Hepatocyte (in vitro differentiated cells): ENCODE data around the gene RAN. TPM values are rescaled to one million over a fixed set of nuclear protein-coding genes. Genes with fewer than 3 reads are reported as not detected.

Source experiments
- DNase-seq: peaks from one replicate; pipeline ENCODE4 v3.0.0-alpha.2; 2016; ENCODE audit warnings: low spot score
- H2AFZ ChIP-seq: fragments of 200-600 bp; sonication (generic); 2 replicates; pipeline ENCODE4 v1.6.0; 2016; ENCODE audit warnings: antibody characterized with exemption, mild to moderate bottlenecking
- H3K27ac ChIP-seq: fragments of 200-600 bp; sonication (generic); 2 replicates; pipeline ENCODE4 v1.5.1; 2016; ENCODE audit warnings: mild to moderate bottlenecking
- H3K27me3 ChIP-seq: fragments of 200-600 bp; sonication (generic); 2 replicates; pipeline ENCODE4 v1.6.1; 2016
- H3K36me3 ChIP-seq: fragments of 200-600 bp; sonication (generic); replicated peaks from 2 replicates; pipeline ENCODE4 v1.5.1; 2016; ENCODE audit warnings: low read depth; ENCODE audit not compliant: insufficient read depth
- H3K4me1 ChIP-seq: fragments of 200-600 bp; sonication (generic); 2 replicates; pipeline ENCODE4 v1.5.1; 2016; ENCODE audit warnings: mild to moderate bottlenecking, moderate library complexity; ENCODE audit not compliant: insufficient read depth
- H3K4me2 ChIP-seq: fragments of 200-600 bp; sonication (generic); 2 replicates; pipeline ENCODE4 v1.6.0; 2016
- H3K4me3 ChIP-seq: fragments of 200-600 bp; sonication (generic); 2 replicates; pipeline ENCODE4 v1.5.1; 2016; ENCODE audit warnings: mild to moderate bottlenecking
- H3K79me2 ChIP-seq: fragments of 200-600 bp; sonication (generic); 2 replicates; pipeline ENCODE4 v1.6.0; 2017; ENCODE audit warnings: mild to moderate bottlenecking
- H3K9me2 ChIP-seq: fragments of 200-600 bp; sonication (generic); replicated peaks from 2 replicates; pipeline ENCODE4 v1.6.0; 2017; ENCODE audit warnings: mild to moderate bottlenecking; ENCODE audit not compliant: insufficient read depth
- H3K9me3 ChIP-seq: fragments of 200-600 bp; sonication (generic); 2 replicates; pipeline ENCODE4 v1.5.1; 2016; ENCODE audit warnings: low read depth, mild to moderate bottlenecking
- H4K20me1 ChIP-seq: fragments of 200-600 bp; sonication (generic); 2 replicates; pipeline ENCODE4 v1.6.0; 2016; ENCODE audit warnings: mild to moderate bottlenecking; ENCODE audit not compliant: insufficient read depth, poor library complexity, severe bottlenecking
- EZH2 ChIP-seq: fragments of 200-600 bp; sonication (generic); IDR thresholded peaks from 2 replicates; pipeline ENCODE4 v1.6.1; 2016; ENCODE audit warnings: antibody characterized with exemption, mild to moderate bottlenecking, borderline replicate concordance
- EZH2phosphoT487 ChIP-seq: fragments of 200-600 bp; sonication (generic); IDR thresholded peaks from one replicate; pipeline ENCODE4 v1.6.1; 2018; ENCODE audit warnings: antibody characterized with exemption, mild to moderate bottlenecking, low read depth, moderate library complexity; ENCODE audit not compliant: unreplicated experiment, severe bottlenecking
- WGBS: methylation state at CpG from one replicate; pipeline ENCODE4 v1.1.6; 2016; ENCODE audit warnings: low lambda C conversion rate; ENCODE audit errors: missing lambda C conversion rate; 5-methylcytosine and 5-hydroxymethylcytosine counted together
- polyA plus RNA-seq: library from polyadenylated mRNA; unstranded; fragments of >200 nt; fragmentation: Nextera tagmentation; extraction: Ambion mirVana; gene quantifications from 2 replicates; pipeline ENCODE4 v1.2.1, GENCODE V29; 2016
- small RNA-seq: library from RNA; depleted of rRNA; stranded (forward); fragments of <200 nt; gene quantifications from one replicate; pipeline ENCODE3, GENCODE V24; 2014
- total RNA-seq: library from RNA; depleted of rRNA; stranded (reverse); fragments of >200 nt; gene quantifications from 2 replicates; pipeline ENCODE4 v1.2.3, GENCODE V29; 2014
- TF ChIP-seq, protein P1 (sequence below): fragments of 200-600 bp; sonication (generic); IDR thresholded peaks from 2 replicates; pipeline ENCODE4 v1.5.1; 2016; ENCODE audit warnings: antibody characterized with exemption, mild to moderate bottlenecking; ENCODE audit not compliant: poor library complexity

RAN gene
- total and polyA plus RNA-seq, 2 experiments from 2014 or later: 300 to 673 TPM

DNA sequence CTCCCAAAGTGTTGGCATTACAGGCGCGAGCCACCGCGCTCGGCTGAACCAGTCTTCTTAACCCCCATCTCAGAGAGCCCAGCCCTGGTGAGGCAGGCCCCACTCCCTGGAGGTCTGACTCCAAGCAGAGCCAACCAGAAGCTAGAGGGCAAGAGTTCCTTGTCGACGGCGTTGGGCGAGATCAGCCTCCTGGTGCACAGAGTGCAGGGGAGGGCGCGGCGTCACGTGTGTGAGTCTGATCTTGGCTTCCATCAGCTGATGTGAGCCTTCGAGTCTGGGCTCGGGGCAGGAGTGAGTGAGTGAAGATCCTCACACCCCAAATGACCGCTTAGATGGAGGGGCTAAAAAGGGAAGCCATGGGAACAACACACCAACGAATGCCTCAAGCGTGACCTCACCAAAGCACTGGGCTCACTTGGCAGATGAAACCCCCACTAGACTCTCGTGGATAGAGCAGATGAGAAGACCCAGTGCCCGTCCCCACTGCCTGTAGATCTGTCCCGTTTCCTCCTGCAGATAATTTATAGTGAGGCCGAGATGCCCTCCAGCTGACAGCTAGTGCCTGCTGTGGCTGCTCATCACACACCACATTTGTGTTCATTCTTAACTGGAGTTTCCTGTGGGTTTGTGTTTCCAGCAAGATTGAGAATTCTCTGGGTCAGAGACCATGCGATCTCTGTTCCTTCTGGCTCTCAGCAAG, 53.2 kb downstream of the RAN start:
- no peak overlapping the region for H2AFZ ChIP-seq
- no peaks in the 10 kb centered on the region for H4K20me1 ChIP-seq
- H3K27ac ChIP-seq: no peak overlapping the region
- H3K36me3 ChIP-seq: no peaks in the 10 kb centered on the region
- H3K9me3 ChIP-seq: no peaks in the 10 kb centered on the region
- no peaks in the 10 kb centered on the region for H3K27me3 ChIP-seq
- no peak overlapping the region for H3K4me2 ChIP-seq
- H3K4me3 ChIP-seq: no peak overlapping the region
- no peak for DNase-seq
- no peaks in the 10 kb centered on the region for H3K9me2 ChIP-seq
- no peaks in the 10 kb centered on the region for H3K79me2 ChIP-seq
- TF ChIP-seq, protein P1, sequence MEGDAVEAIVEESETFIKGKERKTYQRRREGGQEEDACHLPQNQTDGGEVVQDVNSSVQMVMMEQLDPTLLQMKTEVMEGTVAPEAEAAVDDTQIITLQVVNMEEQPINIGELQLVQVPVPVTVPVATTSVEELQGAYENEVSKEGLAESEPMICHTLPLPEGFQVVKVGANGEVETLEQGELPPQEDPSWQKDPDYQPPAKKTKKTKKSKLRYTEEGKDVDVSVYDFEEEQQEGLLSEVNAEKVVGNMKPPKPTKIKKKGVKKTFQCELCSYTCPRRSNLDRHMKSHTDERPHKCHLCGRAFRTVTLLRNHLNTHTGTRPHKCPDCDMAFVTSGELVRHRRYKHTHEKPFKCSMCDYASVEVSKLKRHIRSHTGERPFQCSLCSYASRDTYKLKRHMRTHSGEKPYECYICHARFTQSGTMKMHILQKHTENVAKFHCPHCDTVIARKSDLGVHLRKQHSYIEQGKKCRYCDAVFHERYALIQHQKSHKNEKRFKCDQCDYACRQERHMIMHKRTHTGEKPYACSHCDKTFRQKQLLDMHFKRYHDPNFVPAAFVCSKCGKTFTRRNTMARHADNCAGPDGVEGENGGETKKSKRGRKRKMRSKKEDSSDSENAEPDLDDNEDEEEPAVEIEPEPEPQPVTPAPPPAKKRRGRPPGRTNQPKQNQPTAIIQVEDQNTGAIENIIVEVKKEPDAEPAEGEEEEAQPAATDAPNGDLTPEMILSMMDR: no peak
- no peak for TF ChIP-seq EZH2phosphoT487
- no peak for TF ChIP-seq EZH2
- H3K4me1 ChIP-seq: peaks cover 9% of the 10 kb centered on the region
- WGBS: 90% methylated on average over 23 of the region's 23 CpGs

DNA sequence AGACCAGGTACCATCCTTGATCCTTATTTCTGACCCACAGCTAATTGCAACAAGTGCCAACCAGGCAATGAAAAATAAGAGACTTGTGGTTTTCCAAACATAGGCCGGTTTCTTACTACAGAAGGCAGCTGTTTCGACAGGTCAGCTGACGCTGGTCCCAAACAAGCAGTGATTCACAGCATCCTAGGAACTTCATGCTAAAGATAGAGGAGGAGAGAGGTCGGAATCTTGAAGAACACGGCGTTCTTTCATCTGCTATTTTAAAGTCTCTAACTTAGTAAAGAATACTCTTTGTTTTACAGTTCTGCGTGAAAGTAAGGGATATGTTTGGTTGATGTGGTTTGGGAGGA, 53.8 kb downstream of the RAN start:
- TF ChIP-seq EZH2 (no peak), EZH2phosphoT487 (no peak)
- TF ChIP-seq, protein P1: no peak
- H3K9me2 ChIP-seq: no peaks in the 10 kb centered on the region
- H2AFZ ChIP-seq: no peak overlapping the region
- no peaks in the 10 kb centered on the region for H3K9me3 ChIP-seq
- H3K27me3 ChIP-seq: no peaks in the 10 kb centered on the region
- 81% methylated on average over 7 of the region's 7 CpGs for WGBS
- no peak overlapping the region for H3K4me2 ChIP-seq
- H3K4me1 ChIP-seq: peaks cover 3% of the 10 kb centered on the region
- H3K4me3 ChIP-seq: no peak overlapping the region
- H3K36me3 ChIP-seq: no peaks in the 10 kb centered on the region
- no peak overlapping the region for H3K27ac ChIP-seq
- no peak for DNase-seq
- H4K20me1 ChIP-seq: no peaks in the 10 kb centered on the region
- H3K79me2 ChIP-seq: no peaks in the 10 kb centered on the region

Small RNA genes within 50 kb of the gene (small RNA-seq; reads per million reads assigned to genes)
- gene RF00019: not detected
- not detected for gene RNU6-1077P

Other genes starting within 250 kb of the RAN start
- gene RIMBP2, start 155.8 kb upstream of the RAN start, total RNA-seq: 1.5 and 4.4 TPM in 2 replicates
- gene RIMBP2, start 155.8 kb upstream of the RAN start, polyA plus RNA-seq: 2.2 and 2.5 TPM in 2 replicates
- gene STX2, start 32.8 kb upstream of the RAN start, total RNA-seq: 16.9 and 23.1 TPM in 2 replicates
- gene STX2, start 32.8 kb upstream of the RAN start, polyA plus RNA-seq: 12.4 and 15.8 TPM in 2 replicates
- 14.2 and 18.5 TPM in 2 replicates for gene ADGRD1, start 81.8 kb downstream of the RAN start, total RNA-seq
- 12.7 and 18.1 TPM in 2 replicates for gene ADGRD1, start 81.8 kb downstream of the RAN start, polyA plus RNA-seq